Measurements from ENCODE around the gene A3GALT2.

GRCh38 chr1:33369081-33369480 is 48.2 kb upstream of the A3GALT2 start:
- no peak for TF ChIP-seq TRIM28 (IDR thresholded peaks at IDR 0.05; ENCODE audit: borderline replicate concordance, low read length)
- TF ChIP-seq KLF17 (tag by site-specific recombination; IDR thresholded peaks at IDR 0.05) = no peak
- TF ChIP-seq ZNF394 (tag by site-specific recombination; IDR thresholded peaks at IDR 0.05; ENCODE audit: borderline replicate concordance) = no peak
- no peak for TF ChIP-seq ZNF571 (tag by site-specific recombination; IDR thresholded peaks at IDR 0.05)
- no peak for TF ChIP-seq ZNF423 (tag by site-specific recombination; IDR thresholded peaks at IDR 0.05)
- no peak for TF ChIP-seq ZNF621 (tag by site-specific recombination; IDR thresholded peaks at IDR 0.05)
- no peak for TF ChIP-seq BCL11B (tag by site-specific recombination; IDR thresholded peaks at IDR 0.05; ENCODE audit: low read depth)
- no peak for TF ChIP-seq ZBTB11 (tag by site-specific recombination; conservative IDR thresholded peaks at IDR 0.05; ENCODE audit: low read depth)
- no peak for TF ChIP-seq ZNF37A (tag by site-specific recombination; IDR thresholded peaks at IDR 0.05)
